GM12878 (cell line): ENCODE measurements around the gene PSENEN. TPM values are rescaled to one million over a fixed set of nuclear protein-coding genes. Genes with fewer than 3 reads are reported as not detected.
A peak's percentile ranks its signal among the peaks of the same experiment; 100 is the strongest.
"Not testable (repeated sequence)": the region's sequence is repeated elsewhere in the genome, so short reads cannot be mapped to it uniquely, and the experiment has no call there.

Experiments
- ATAC-seq: fragments of 200-7000 bp; cut with Tn5 transposase; 3 replicates; pipeline ENCODE4 v1.9.1; 2020; ENCODE audit warnings: mild to moderate bottlenecking, moderate library complexity
- BruUV-seq: library from RNA; stranded (reverse); fragments of 400-500 nt; replicated peaks from 2 replicates; lab custom pipeline; 2021; lab: Mats Ljungman, UMichigan
- CTCF ChIA-PET: fragments of 300-600 bp; sonication (Branson Sonifier 250); formaldehyde crosslinking; extraction: SDS; loops from one replicate; lab custom pipeline; 2021; ENCODE audit warnings: inconsistent platforms; lab: Yijun Ruan, JAX
- POLR2A ChIA-PET: fragments of 350-600 bp; formaldehyde crosslinking; extraction: SDS; loops from one replicate; lab custom pipeline; 2021; ENCODE audit warnings: inconsistent platforms; lab: Charles Lee
- RAD21 ChIA-PET: fragments of 300-600 bp; sonication (Branson Sonifier 250); formaldehyde crosslinking; loops from one replicate; lab custom pipeline; 2023; ENCODE audit warnings: antibody characterized with exemption; ENCODE audit not compliant: unreplicated experiment; lab: Charles Lee
- SMC1A ChIA-PET: fragments of 300-600 bp; sonication (Branson Sonifier 250); formaldehyde crosslinking; loops from one replicate; lab custom pipeline; 2023; ENCODE audit not compliant: unreplicated experiment, uncharacterized antibody; lab: Charles Lee
- DNase-seq: peaks from one replicate; pipeline ENCODE4 v3.0.0-alpha.2; 2011; ENCODE audit warnings: low read depth, low spot score
- FAIRE-seq: peaks from 3 replicates; lab custom pipeline; 2011; peaks lifted over from hg19 to GRCh38; lab: Jason Lieb, UNC
- H2AFZ ChIP-seq: 2 replicates; pipeline ENCODE4 v1.6.0; 2011; ENCODE audit warnings: low read depth, low read length, control low read depth; ENCODE audit not compliant: control insufficient read depth
- H3K27ac ChIP-seq: 2 replicates; pipeline ENCODE4 v1.5.1; 2011; ENCODE audit warnings: control low read depth; ENCODE audit not compliant: control insufficient read depth, insufficient read depth
- H3K27me3 ChIP-seq, 2 experiments: replicated peaks in 1 of 2; 2 replicates each; pipeline versions ENCODE4 v1.6.0 to v1.6.1; 2011; ENCODE audit warnings: low read length in 1 of 2; ENCODE audit not compliant: control insufficient read depth in 2 of 2, insufficient read depth in 2 of 2
- H3K36me3 ChIP-seq, 2 experiments: 2 replicates each; pipeline ENCODE4 v1.5.1; 2011; ENCODE audit warnings: low read length in 1 of 2; ENCODE audit not compliant: control insufficient read depth in 2 of 2, insufficient read depth in 2 of 2
- H3K4me1 ChIP-seq: 2 replicates; pipeline ENCODE4 v1.6.1; 2011; ENCODE audit warnings: mild to moderate bottlenecking, low read length, moderate library complexity, mixed read lengths; ENCODE audit not compliant: control insufficient read depth, insufficient read depth
- H3K4me2 ChIP-seq: 2 replicates; pipeline ENCODE4 v1.6.0; 2011; ENCODE audit warnings: control low read depth; ENCODE audit not compliant: control insufficient read depth, insufficient read depth
- H3K4me3 ChIP-seq: fragments of 200-600 bp; sonication (generic); 2 replicates; pipeline ENCODE4 v1.5.1; 2016
- H3K79me2 ChIP-seq: 2 replicates; pipeline ENCODE4 v1.6.0; 2011; ENCODE audit warnings: low read length; ENCODE audit not compliant: control insufficient read depth, insufficient read depth
- H3K9ac ChIP-seq: 2 replicates; pipeline ENCODE4 v1.8.0; 2011; ENCODE audit warnings: low read length, control low read depth, mixed read lengths; ENCODE audit not compliant: control insufficient read depth, insufficient read depth
- H3K9me3 ChIP-seq: replicated peaks from 3 replicates; pipeline ENCODE4 v1.5.1; 2011; ENCODE audit warnings: mild to moderate bottlenecking, low read length; ENCODE audit not compliant: control insufficient read depth, insufficient read depth
- H4K20me1 ChIP-seq: 2 replicates; pipeline ENCODE4 v1.6.0; 2011; ENCODE audit not compliant: control insufficient read depth, insufficient read depth
- DPF2 ChIP-seq: fragments of 450-650 bp; IDR thresholded peaks from 2 replicates; pipeline ENCODE4 v1.6.1; 2017; ENCODE audit warnings: mild to moderate bottlenecking
- EGR1 ChIP-seq, 2 experiments: IDR thresholded peaks; 1 replicate in 1 of 2; 2 replicates in 1 of 2; pipeline ENCODE4 v1.6.1; 2011 to 2012; ENCODE audit warnings: low read depth in 2 of 2, low read length in 2 of 2, borderline replicate concordance in 1 of 2, mild to moderate bottlenecking in 1 of 2, moderate library complexity in 1 of 2
- POLR2A ChIP-seq: IDR thresholded peaks from 2 replicates; pipeline ENCODE4 v1.6.1; 2011; ENCODE audit warnings: low read depth, mild to moderate bottlenecking, low read length
- POLR2AphosphoS5 ChIP-seq: IDR thresholded peaks from 2 replicates; pipeline ENCODE4 v1.6.1; 2011; ENCODE audit warnings: mild to moderate bottlenecking, low read length, inconsistent platforms
- TCF12 ChIP-seq: IDR thresholded peaks from 2 replicates; pipeline ENCODE4 v1.6.1; 2011; ENCODE audit warnings: low read depth, mild to moderate bottlenecking, low read length
- WGBS: methylation state at CpG from one replicate; pipeline ENCODE4 v1.1.6; 2016; ENCODE audit warnings: low lambda C conversion rate; ENCODE audit not compliant: insufficient replicate concordance, insufficient coverage; ENCODE audit errors: missing lambda C conversion rate; 5-methylcytosine and 5-hydroxymethylcytosine counted together
- in situ Hi-C: fragments of 300-500 bp; cut with MboI; formaldehyde crosslinking; loops from 9 replicates; pipeline ENCODE4 v1.14.3; 2018; ENCODE audit warnings: mixed read lengths
- intact Hi-C: fragments of 100-400 bp; cut with micrococcal nuclease; formaldehyde crosslinking; loops from one replicate; pipeline ENCODE4 v1.14.2; 2022; ENCODE audit not compliant: unreplicated experiment
- polyA plus RNA-seq, 11 experiments: library from polyadenylated mRNA; depleted of rRNA in 4 of 11; unstranded in 6 of 11; stranded (reverse) in 5 of 11; fragments of >200 nt; fragmentation: Nextera tagmentation in 4 of 11; fragmentation: Illumina TruSeq in 1 of 11; extraction: Ambion mirVana in 4 of 11; extraction: Trizol in 1 of 11; gene quantifications; 1 replicate in 1 of 11; 2 replicates in 10 of 11; pipeline versions ENCODE4 v1.2.1 to v1.2.3, GENCODE V29; 2011 to 2016; ENCODE audit warnings: inconsistent platforms in 2 of 11, missing spikeins in 2 of 11, low read depth in 1 of 11
- total RNA-seq, 4 experiments: library from RNA; depleted of rRNA in 3 of 4; stranded (reverse); fragments of >200 nt in 3 of 4; fragmentation: Illumina TruSeq in 1 of 4; extraction: Trizol in 1 of 4; gene quantifications; 2 replicates each; pipeline versions ENCODE4 v1.2.1 to v1.2.3, GENCODE V29; 2013 to 2021

The PSENEN gene
- total and polyA plus RNA-seq, 10 of the 15 experiments (the other 5 are each of a cell fraction or from before 2014, with no cell fraction given), result 14.4 to 178 (median 43.5) TPM

GRCh38 chr19:35724132-35724531 lies 21.3 kb upstream of the PSENEN start:
- ATAC-seq, H4K20me1 ChIP-seq, H3K9me3 ChIP-seq, POLR2A ChIA-PET, CTCF ChIA-PET, H3K9ac ChIP-seq, H3K4me1 ChIP-seq, H3K27ac ChIP-seq, in situ Hi-C loops, H2AFZ ChIP-seq, H3K4me3 ChIP-seq, FAIRE-seq, DNase-seq, RAD21 ChIA-PET, H3K4me2 ChIP-seq, H3K79me2 ChIP-seq, BruUV-seq, H3K27me3 ChIP-seq, SMC1A ChIA-PET, intact Hi-C loops: not testable (repeated sequence)
- peaks cover 27 to 38% of the 10 kb centered on the region in 2 experiments for H3K36me3 ChIP-seq
- 0 out of 2 replicates have a peak, but pooled peaks have one; percentile 11 for TF ChIP-seq POLR2A
- WGBS, result 96% methylated on average over 7 of the region's 7 CpGs

GRCh38 chr19:35724560-35724959 lies 20.9 kb upstream of the PSENEN start:
- Histone ChIP-seq H3K4me1 (peaks cover 2% of the 10 kb centered on the region; the same call in 1 of the 2 replicates), H3K9ac (no peak overlapping the region), H3K27me3 (no peaks in the 10 kb centered on the region), H3K27ac (no peak overlapping the region), H3K36me3 (peaks cover 27 to 42% of the 10 kb centered on the region in 2 experiments), H4K20me1 (no peaks in the 10 kb centered on the region; the same call in 1 of the 2 replicates), H3K4me3 (no peak overlapping the region), H3K4me2 (no peak overlapping the region), H2AFZ (no peak overlapping the region), H3K79me2 (peaks cover 5% of the 10 kb centered on the region), H3K9me3 (no peaks in the 10 kb centered on the region)
- DNase-seq, result no peak
- ChIA-PET SMC1A (interaction anchor here (0.8 kb wide), 1 partner anchor 30 kb away, joined by 3 read pairs; no protein-coding TSS in a partner anchor), CTCF (no interaction called here), RAD21 (no interaction called here), POLR2A (no interaction called here)
- in situ Hi-C loops (no loop called here), intact Hi-C loops (no loop called here)
- TF ChIP-seq EGR1 (IDR thresholded peaks at IDR 0.05; ENCODE audit: borderline replicate concordance in 1 of 2, low read depth in 2 of 2, low read length in 2 of 2) (no peak), DPF2 (no peak), POLR2AphosphoS5 (no peak), TCF12 (no peak)
- 96% methylated on average over 12 of the region's 12 CpGs for WGBS
- no peak for ATAC-seq
- no peak for FAIRE-seq
- no TSS peak for BruUV-seq
